ENCODE data around the gene FGFRL1. TPM values are rescaled to one million over a fixed set of nuclear protein-coding genes. Genes with fewer than 3 reads are reported as not detected.

FGFRL1 gene
- total and polyA plus RNA-seq, 2 of the 13 experiments (the other 11 are each of a cell fraction or from before 2014, with no cell fraction given), result 19.1 to 30.6 TPM

- Histone ChIP-seq H3K9me3 (ENCODE audit: low read length) (no peaks in the 10 kb centered on the region), H3K79me2 (ENCODE audit: insufficient read depth, low read length) (no peaks in the 10 kb centered on the region), H2AFZ (ENCODE audit: low read length) (no peak overlapping the region), H4K20me1 (ENCODE audit: insufficient read depth, low read length) (peaks cover 15% of the 10 kb centered on the region; the same call in 1 of the 2 replicates), H3K27me3 (ENCODE audit: control insufficient read depth in 1 of 2, insufficient read depth in 2 of 2, low read length in 2 of 2) (peaks cover 29 to 82% of the 10 kb centered on the region in 2 experiments), H3K9ac (ENCODE audit: insufficient read depth, low read depth, low read length) (no peak overlapping the region), H3K36me3 (replicated peaks in 1 of 2; ENCODE audit: control insufficient read depth in 1 of 2, insufficient read depth in 2 of 2, low read length in 2 of 2) (no peaks in the 10 kb centered on the region), H3K4me3 (replicated peaks in 1 of 3; ENCODE audit: insufficient read depth in 1 of 3, low read depth in 2 of 3, low read length in 3 of 3) (no peak overlapping the region), H3K4me1 (ENCODE audit: insufficient read depth, low read length) (0 out of 2 replicates have a peak, but pooled peaks cover 6% of the 10 kb centered on the region), H3K27ac (ENCODE audit: extremely low read length, insufficient read depth, low read length) (no peak overlapping the region), H3K4me2 (ENCODE audit: low read depth, low read length) (no peak overlapping the region)
- ChIA-PET POLR2A (no interaction called here), CTCF (ENCODE audit: low intra/inter-chr PET ratio, low total read pairs) (no interaction called here)
- FAIRE-seq (no peak), DNase-seq (ENCODE audit: low spot score) (no peak), ATAC-seq (no peak)
- no peak for TF ChIP-seq RARA (CRISPR knock-in tag; IDR thresholded peaks at IDR 0.05)
- no TSS peak for BruUV-seq (replicated peaks)
- in situ Hi-C loops (cut with HindIII; ENCODE audit: extremely low pct_ligation_motif_present, low pct_unique_long_range_greater_than_20kb), result no loop called here
- WGBS (ENCODE audit: low lambda C conversion rate), result 24% methylated on average over 9 of the region's 9 CpGs
- intact Hi-C loops (cut with micrococcal nuclease; ENCODE audit: unreplicated experiment), result no loop called here
Observed at GRCh38 chr4:1051472-1051871, 40.0 kb downstream of the FGFRL1 start.

GRCh38 chr4:1052231-1052671 lies 40.8 kb downstream of the FGFRL1 start:
- H3K36me3 ChIP-seq (replicated peaks in 1 of 2; ENCODE audit: control insufficient read depth in 1 of 2, insufficient read depth in 2 of 2, low read length in 2 of 2), result no peaks in the 10 kb centered on the region
- H3K9ac ChIP-seq (ENCODE audit: insufficient read depth, low read depth, low read length), result no peak overlapping the region
- H3K27me3 ChIP-seq (ENCODE audit: control insufficient read depth in 1 of 2, insufficient read depth in 2 of 2, low read length in 2 of 2), result peaks cover 32 to 84% of the 10 kb centered on the region in 2 experiments
- no TSS peak for BruUV-seq (replicated peaks)
- intact Hi-C loops (cut with micrococcal nuclease; ENCODE audit: unreplicated experiment), result no loop called here
- no peaks in the 10 kb centered on the region for H3K9me3 ChIP-seq (ENCODE audit: low read length)
- FAIRE-seq (no peak), ATAC-seq (no peak), DNase-seq (ENCODE audit: low spot score) (no peak)
- POLR2A ChIA-PET, result no interaction called here
- no peak overlapping the region for H2AFZ ChIP-seq (ENCODE audit: low read length)
- no peak overlapping the region for H3K4me2 ChIP-seq (ENCODE audit: low read depth, low read length)
- H3K79me2 ChIP-seq (ENCODE audit: insufficient read depth, low read length), result no peaks in the 10 kb centered on the region
- CTCF ChIA-PET (ENCODE audit: low intra/inter-chr PET ratio, low total read pairs), result no interaction called here
- H3K27ac ChIP-seq (ENCODE audit: extremely low read length, insufficient read depth, low read length), result no peak overlapping the region
- no peak overlapping the region for H3K4me3 ChIP-seq (replicated peaks in 1 of 3; ENCODE audit: insufficient read depth in 1 of 3, low read depth in 2 of 3, low read length in 3 of 3)
- peaks cover 12% of the 10 kb centered on the region for H3K4me1 ChIP-seq (ENCODE audit: insufficient read depth, low read length)
- WGBS (ENCODE audit: low lambda C conversion rate), result 24% methylated on average over 3 of the region's 15 CpGs
- in situ Hi-C loops (cut with HindIII; ENCODE audit: extremely low pct_ligation_motif_present, low pct_unique_long_range_greater_than_20kb), result no loop called here
- no peak for TF ChIP-seq SMAD3 (CRISPR knock-in tag; IDR thresholded peaks at IDR 0.05)
- no peak for TF ChIP-seq GATAD2A (CRISPR knock-in tag; IDR thresholded peaks at IDR 0.05)
- TF ChIP-seq ZBTB10 (CRISPR knock-in tag; IDR thresholded peaks at IDR 0.05; ENCODE audit: borderline replicate concordance), result no peak
- no peak for TF ChIP-seq SRY (CRISPR knock-in tag; IDR thresholded peaks at IDR 0.05)
- TF ChIP-seq ZNF547 (CRISPR knock-in tag; IDR thresholded peaks at IDR 0.05), result no peak
- no peak for TF ChIP-seq HCFC1 (IDR thresholded peaks at IDR 0.05; ENCODE audit: low read depth, low read length)
- no peak for TF ChIP-seq ZBTB42 (CRISPR knock-in tag; IDR thresholded peaks at IDR 0.05)
- no peak for TF ChIP-seq ZNF761 (CRISPR knock-in tag; conservative IDR thresholded peaks at IDR 0.05)
- H4K20me1 ChIP-seq (ENCODE audit: insufficient read depth, low read length), result peaks cover 9% of the 10 kb centered on the region; the same call in 1 of the 2 replicates

Measured in HepG2 (cell line).